HL-60 (cell line): ENCODE data around the gene NME7.

Source experiments
- DNase-seq, 2 experiments: peaks; one replicate each; pipeline ENCODE4 v3.0.0-alpha.2; 2010 to 2020; ENCODE audit warnings: low read depth in 1 of 2, low spot score in 1 of 2
- H3K27ac ChIP-seq: fragments of 250-450 bp; sonication (Bioruptor Pico); replicated peaks from 2 replicates; pipeline ENCODE4 v1.5.1; 2020; ENCODE audit warnings: mild to moderate bottlenecking, moderate library complexity
- H3K27me3 ChIP-seq: fragments of 250-450 bp; sonication (Bioruptor Pico); 2 replicates; pipeline ENCODE4 v1.5.1; 2021; ENCODE audit warnings: mild to moderate bottlenecking, moderate library complexity; ENCODE audit not compliant: insufficient read depth, poor library complexity, severe bottlenecking
- H3K4me3 ChIP-seq: replicated peaks from 2 replicates; pipeline ENCODE4 v1.5.1; 2011; ENCODE audit warnings: mild to moderate bottlenecking, control low read depth, low read length; ENCODE audit not compliant: insufficient read depth
- GABPA ChIP-seq: IDR thresholded peaks from 2 replicates; pipeline ENCODE4 v1.6.1; 2012; ENCODE audit warnings: low read depth
- POLR2AphosphoS5 ChIP-seq: IDR thresholded peaks from 2 replicates; pipeline ENCODE4 v1.6.1; 2012; ENCODE audit warnings: low read depth
- REST ChIP-seq: IDR thresholded peaks from 2 replicates; pipeline ENCODE4 v1.6.1; 2012; ENCODE audit warnings: low read depth; ENCODE audit not compliant: insufficient replicate concordance
- SPI1 ChIP-seq: IDR thresholded peaks from 2 replicates; pipeline ENCODE4 v1.6.1; 2012; ENCODE audit warnings: low read depth, mild to moderate bottlenecking, borderline replicate concordance
- TF ChIP-seq, protein P1 (sequence below): IDR thresholded peaks from one replicate; pipeline ENCODE4 v1.5.1; 2011; ENCODE audit warnings: low read length, control low read depth, inconsistent platforms; ENCODE audit not compliant: insufficient read depth

The NME7 gene

DNA sequence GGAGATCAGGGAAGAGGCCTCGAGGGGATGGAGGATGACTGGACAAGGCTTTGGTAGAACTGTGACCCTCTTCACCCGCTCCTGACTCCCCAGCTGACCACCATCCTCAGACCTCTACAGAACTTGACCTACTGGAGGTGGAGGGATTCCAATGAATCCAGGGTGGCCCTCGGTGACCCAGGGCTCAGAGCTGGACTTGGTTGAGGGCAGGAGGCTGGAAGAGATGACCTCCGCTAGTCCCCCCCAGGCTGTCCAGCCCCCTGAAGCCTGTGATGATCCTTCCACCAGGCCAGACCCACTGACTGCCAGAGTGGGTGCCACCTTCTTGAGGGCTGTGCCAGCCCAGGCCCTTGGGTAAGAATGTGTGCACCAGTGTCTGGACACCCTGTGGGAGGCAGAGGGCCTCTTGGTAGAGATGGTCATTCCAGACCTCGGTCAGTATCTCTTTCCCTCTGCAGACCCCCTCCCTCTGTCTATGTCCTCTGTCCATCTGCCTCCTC, 216.2 kb downstream of the NME7 start:
- Histone ChIP-seq H3K4me3 (no peak overlapping the region), H3K27ac (no peak overlapping the region), H3K27me3 (no peaks in the 10 kb centered on the region)
- DNase-seq, result no peak
- TF ChIP-seq, protein P1, sequence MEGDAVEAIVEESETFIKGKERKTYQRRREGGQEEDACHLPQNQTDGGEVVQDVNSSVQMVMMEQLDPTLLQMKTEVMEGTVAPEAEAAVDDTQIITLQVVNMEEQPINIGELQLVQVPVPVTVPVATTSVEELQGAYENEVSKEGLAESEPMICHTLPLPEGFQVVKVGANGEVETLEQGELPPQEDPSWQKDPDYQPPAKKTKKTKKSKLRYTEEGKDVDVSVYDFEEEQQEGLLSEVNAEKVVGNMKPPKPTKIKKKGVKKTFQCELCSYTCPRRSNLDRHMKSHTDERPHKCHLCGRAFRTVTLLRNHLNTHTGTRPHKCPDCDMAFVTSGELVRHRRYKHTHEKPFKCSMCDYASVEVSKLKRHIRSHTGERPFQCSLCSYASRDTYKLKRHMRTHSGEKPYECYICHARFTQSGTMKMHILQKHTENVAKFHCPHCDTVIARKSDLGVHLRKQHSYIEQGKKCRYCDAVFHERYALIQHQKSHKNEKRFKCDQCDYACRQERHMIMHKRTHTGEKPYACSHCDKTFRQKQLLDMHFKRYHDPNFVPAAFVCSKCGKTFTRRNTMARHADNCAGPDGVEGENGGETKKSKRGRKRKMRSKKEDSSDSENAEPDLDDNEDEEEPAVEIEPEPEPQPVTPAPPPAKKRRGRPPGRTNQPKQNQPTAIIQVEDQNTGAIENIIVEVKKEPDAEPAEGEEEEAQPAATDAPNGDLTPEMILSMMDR, result no peak
- no peak for TF ChIP-seq POLR2AphosphoS5
- no peak for TF ChIP-seq GABPA
- no peak for TF ChIP-seq REST
- no peak for TF ChIP-seq SPI1

DNA sequence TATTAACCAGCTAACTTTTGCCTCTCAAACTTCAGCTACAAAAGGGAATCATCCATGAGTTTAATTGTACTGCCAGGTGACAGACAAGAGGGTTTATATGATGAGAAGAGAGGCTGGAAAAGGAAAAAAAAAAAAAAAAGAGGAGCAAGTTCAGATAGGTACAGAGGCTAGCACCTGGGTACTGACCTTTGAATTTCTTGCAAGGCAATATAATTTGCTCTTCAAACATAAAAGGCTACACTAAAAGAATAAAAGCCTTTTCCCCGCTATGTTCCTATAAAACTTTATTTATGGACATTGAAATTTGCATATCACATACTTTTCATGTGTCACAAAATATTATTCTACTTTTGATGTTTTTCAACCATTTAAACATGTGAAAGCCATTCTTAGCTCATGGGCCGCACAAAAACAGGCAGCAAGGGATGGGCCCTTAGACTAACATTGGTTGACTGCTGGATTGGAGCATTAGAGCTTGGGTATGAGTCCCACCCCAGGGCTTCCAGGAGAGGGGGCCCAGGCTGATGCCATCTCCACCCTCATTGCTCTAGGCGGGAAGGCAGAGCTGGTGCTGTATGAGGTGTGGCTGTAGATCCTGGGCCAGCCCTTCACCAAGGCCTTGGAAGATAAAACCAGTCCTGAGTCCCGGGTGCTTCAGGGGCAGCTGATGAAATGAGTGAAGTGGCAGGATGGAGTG, 216.8 kb downstream of the NME7 start:
- no peak for DNase-seq
- no peak overlapping the region for H3K27ac ChIP-seq
- H3K4me3 ChIP-seq, result no peak overlapping the region
- TF ChIP-seq REST (no peak), SPI1 (no peak), POLR2AphosphoS5 (no peak), GABPA (no peak)
- TF ChIP-seq, protein P1, result no peak
- no peaks in the 10 kb centered on the region for H3K27me3 ChIP-seq

DNA sequence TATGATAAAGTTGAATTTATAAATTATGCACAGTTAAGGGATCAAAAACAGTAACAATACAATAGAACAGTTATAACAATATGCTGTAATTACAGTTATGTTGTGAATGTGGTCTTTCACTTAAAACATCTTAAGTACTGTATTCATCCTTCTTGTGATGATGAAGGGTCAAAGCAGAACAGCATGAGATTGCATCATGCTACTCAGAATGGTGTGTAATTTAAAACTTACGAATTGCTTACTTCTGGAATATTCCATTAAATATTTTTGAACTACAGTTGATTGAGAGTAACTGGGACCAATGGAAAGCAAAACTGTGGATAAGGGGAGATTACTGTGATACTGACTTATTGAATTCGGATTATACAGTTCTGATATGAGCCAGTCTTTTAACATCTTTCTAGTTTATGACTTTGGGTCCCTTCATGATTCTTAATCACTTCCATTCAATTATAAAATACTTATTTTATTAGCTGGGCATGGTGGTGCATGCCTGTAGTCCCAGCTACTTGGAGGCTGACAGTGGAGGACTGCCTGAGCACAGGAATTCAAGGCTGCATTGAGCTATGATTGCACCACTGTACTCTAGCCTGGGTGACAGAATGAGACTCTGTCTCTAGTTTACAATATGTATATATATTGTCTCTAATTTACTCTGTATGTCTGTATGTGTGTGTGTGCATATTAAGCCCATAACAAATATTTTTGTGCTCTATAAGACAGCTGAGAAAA, 217.9 kb downstream of the NME7 start:
- DNase-seq, result no peak
- Histone ChIP-seq H3K4me3 (no peak overlapping the region), H3K27ac (no peak overlapping the region), H3K27me3 (no peaks in the 10 kb centered on the region)
- TF ChIP-seq GABPA (no peak), POLR2AphosphoS5 (no peak), SPI1 (no peak), REST (no peak)
- TF ChIP-seq, protein P1, result no peak
